ENCODE measurements around the gene KIRREL1. TPM values are rescaled to one million over a fixed set of nuclear protein-coding genes. Genes with fewer than 3 reads are reported as not detected.
A peak's percentile ranks its signal among the peaks of the same experiment; 100 is the strongest.

Gene KIRREL1
- total and polyA plus RNA-seq, 4 experiments from 2014 or later = not detected

DNA sequence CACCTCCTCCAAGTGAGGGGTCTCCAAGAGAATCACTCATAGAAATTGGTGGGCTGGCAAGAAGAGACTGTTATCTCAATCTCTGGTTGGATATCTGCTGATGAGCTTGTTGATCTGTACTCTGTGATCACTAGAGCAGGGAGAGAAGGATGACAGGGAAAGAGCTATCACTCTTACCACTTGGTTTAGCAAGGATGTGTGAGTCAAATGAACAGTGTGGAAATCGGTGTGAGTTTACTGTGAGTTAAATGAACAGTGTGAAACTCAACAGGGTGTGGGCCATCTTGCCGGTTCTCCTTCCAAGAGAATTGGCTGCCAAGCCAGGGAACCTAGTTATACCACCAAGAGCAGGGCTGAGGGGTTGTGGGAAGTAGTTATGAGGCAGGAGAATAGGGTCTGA lies 154.0 kb downstream of the KIRREL1 start:
- ChIA-PET CTCF (ENCODE audit: partially characterized antibody) (no interaction called here), POLR2A (ENCODE audit: partially characterized antibody) (no interaction called here)
- no peak for DNase-seq
- Mint-ChIP-seq H3K4me1 (peaks cover 24 to 35% (median 28%) of the 10 kb centered on the region in 4 donors), H3K27ac (peak overlapping the region in 2 of 7 donors; percentile 5 to 23), H3K4me3 (no peak overlapping the region), H3K9me3 (peaks cover 0 to 2% (median 0%) of the 10 kb centered on the region in 8 donors), H3K27me3 (no peaks in the 10 kb centered on the region), H3K36me3 (peaks cover 0 to 4% of the 10 kb centered on the region in 2 donors)
- H3K27me3 ChIP-seq (ENCODE audit: insufficient read depth, low read length) = no peaks in the 10 kb centered on the region
- H3K9me3 ChIP-seq (ENCODE audit: control insufficient read depth in 1 of 2, low read length in 2 of 2) = no peaks in the 10 kb centered on the region
- no peak overlapping the region for H3K4me3 ChIP-seq (ENCODE audit: low read length in 2 of 2)
- peaks cover 16% of the 10 kb centered on the region for H3K4me1 ChIP-seq (ENCODE audit: insufficient read depth, low read length)
- no peaks in the 10 kb centered on the region for H3K36me3 ChIP-seq (ENCODE audit: insufficient read depth, low read length)
- H3K27ac ChIP-seq (ENCODE audit: low read depth, low read length) = no peak overlapping the region
- intact Hi-C loops (cut with micrococcal nuclease) = no loop called here

DNA sequence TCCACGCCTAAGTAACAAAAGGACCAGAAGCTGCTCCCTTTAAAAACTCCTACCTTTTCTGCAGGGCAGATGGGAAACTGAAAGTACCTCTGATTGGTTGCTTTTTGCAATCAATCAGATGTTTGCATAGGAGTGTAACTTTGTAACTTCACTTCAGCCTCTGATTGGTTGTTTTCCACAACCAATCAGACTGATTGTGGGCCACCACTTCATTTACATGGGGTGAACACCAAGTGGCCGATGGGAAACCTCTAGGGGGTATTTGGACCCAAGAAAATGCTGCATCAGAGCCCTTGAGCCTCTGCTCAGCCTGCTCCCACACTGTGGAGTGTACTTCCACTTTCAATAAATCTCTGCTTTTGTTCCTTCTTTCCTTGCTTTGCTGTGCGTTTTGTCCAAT lies 154.4 kb downstream of the KIRREL1 start:
- H3K4me1 Mint-ChIP-seq = peaks cover 24 to 35% (median 28%) of the 10 kb centered on the region in 4 donors
- CTCF ChIA-PET (ENCODE audit: partially characterized antibody) = no interaction called here
- H3K36me3 Mint-ChIP-seq = peaks cover 0 to 4% of the 10 kb centered on the region in 2 donors
- no peak overlapping the region for H3K4me3 ChIP-seq (ENCODE audit: low read length in 2 of 2)
- DNase-seq = no peak
- peaks cover 0 to 2% (median 0%) of the 10 kb centered on the region in 8 donors for H3K9me3 Mint-ChIP-seq
- POLR2A ChIA-PET (ENCODE audit: partially characterized antibody) = interaction anchor here (0.6 kb wide), 1 partner anchor 100 kb away, joined by 3 read pairs; no protein-coding TSS in a partner anchor
- H3K4me3 Mint-ChIP-seq = peak overlapping the region in 2 of 8 donors; percentile 12 to 46
- H3K4me1 ChIP-seq (ENCODE audit: insufficient read depth, low read length) = peaks cover 16% of the 10 kb centered on the region
- H3K36me3 ChIP-seq (ENCODE audit: insufficient read depth, low read length) = no peaks in the 10 kb centered on the region
- no peak overlapping the region for H3K27ac ChIP-seq (ENCODE audit: low read depth, low read length)
- no peaks in the 10 kb centered on the region for H3K27me3 Mint-ChIP-seq
- no peaks in the 10 kb centered on the region for H3K9me3 ChIP-seq (ENCODE audit: control insufficient read depth in 1 of 2, low read length in 2 of 2)
- intact Hi-C loops (cut with micrococcal nuclease) = no loop called here
- peak overlapping the region in 3 of 7 donors; percentile 36 to 81 (median 68) for H3K27ac Mint-ChIP-seq
- H3K27me3 ChIP-seq (ENCODE audit: insufficient read depth, low read length) = no peaks in the 10 kb centered on the region

DNA sequence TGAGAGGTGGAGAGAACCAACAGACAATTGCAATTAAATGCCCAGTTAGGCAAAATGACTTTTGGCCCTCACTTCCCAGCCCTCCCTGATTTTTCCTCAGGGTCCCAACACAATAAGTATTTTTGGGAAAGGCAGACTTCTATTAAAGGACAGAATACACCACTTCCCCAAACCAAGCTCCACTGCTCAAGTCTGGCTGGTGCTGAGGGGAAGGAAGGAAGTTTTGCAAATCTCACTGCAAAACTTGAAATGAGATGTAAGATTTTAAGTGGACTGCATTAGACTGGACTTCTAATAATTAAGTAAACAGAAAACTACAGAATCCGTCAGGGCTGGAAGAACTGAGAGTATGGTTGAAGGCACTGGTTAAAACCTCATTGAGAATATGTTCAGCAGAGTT lies 155.0 kb downstream of the KIRREL1 start:
- H3K36me3 Mint-ChIP-seq = peaks cover 0 to 4% of the 10 kb centered on the region in 2 donors
- Histone ChIP-seq H3K4me3 (ENCODE audit: low read length in 2 of 2) (no peak overlapping the region), H3K36me3 (ENCODE audit: insufficient read depth, low read length) (no peaks in the 10 kb centered on the region), H3K4me1 (ENCODE audit: insufficient read depth, low read length) (peaks cover 16% of the 10 kb centered on the region), H3K27me3 (ENCODE audit: insufficient read depth, low read length) (no peaks in the 10 kb centered on the region), H3K9me3 (ENCODE audit: control insufficient read depth in 1 of 2, low read length in 2 of 2) (no peaks in the 10 kb centered on the region), H3K27ac (ENCODE audit: low read depth, low read length) (no peak overlapping the region)
- H3K27ac Mint-ChIP-seq = peak overlapping the region in 5 of 7 donors; percentile 36 to 96 (median 81)
- peaks cover 0 to 2% (median 0%) of the 10 kb centered on the region in 8 donors for H3K9me3 Mint-ChIP-seq
- peaks cover 24 to 35% (median 28%) of the 10 kb centered on the region in 4 donors for H3K4me1 Mint-ChIP-seq
- H3K27me3 Mint-ChIP-seq = no peaks in the 10 kb centered on the region
- H3K4me3 Mint-ChIP-seq = peak overlapping the region; percentile 93 to 99 (median 97)
- POLR2A ChIA-PET (ENCODE audit: partially characterized antibody) = interaction anchor here (0.6 kb wide), 1 partner anchor 100 kb away, joined by 3 read pairs; no protein-coding TSS in a partner anchor
- DNase-seq = no peak
- CTCF ChIA-PET (ENCODE audit: partially characterized antibody) = interaction anchor here (0.6 kb wide), 1 partner anchor 24 kb away, joined by 3 read pairs; no protein-coding TSS in a partner anchor
- intact Hi-C loops (cut with micrococcal nuclease) = no loop called here

DNA sequence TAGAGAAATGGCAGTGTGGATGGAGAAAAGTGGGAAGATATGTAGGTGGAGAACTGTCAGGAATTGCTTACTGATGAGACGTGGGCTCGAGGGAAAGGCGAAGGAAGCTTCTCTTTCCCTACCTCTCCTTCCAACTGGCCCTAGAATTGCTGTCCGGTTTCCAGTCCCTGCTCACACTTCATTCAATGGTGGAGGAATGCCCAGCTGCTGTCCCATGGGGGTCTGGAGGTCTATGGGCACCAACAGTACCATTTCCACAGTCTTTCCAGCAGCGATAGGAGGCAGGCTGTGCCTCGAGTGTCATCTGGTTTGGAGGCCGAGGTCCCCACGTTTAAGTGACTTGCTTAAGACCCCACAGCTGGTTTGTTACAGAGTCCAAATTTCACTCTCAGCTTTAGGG lies 155.7 kb downstream of the KIRREL1 start:
- peak overlapping the region; percentile 93 to 99 (median 97) for H3K4me3 Mint-ChIP-seq
- Histone ChIP-seq H3K9me3 (ENCODE audit: control insufficient read depth in 1 of 2, low read length in 2 of 2) (no peaks in the 10 kb centered on the region), H3K27ac (ENCODE audit: low read depth, low read length) (no peak overlapping the region), H3K4me1 (ENCODE audit: insufficient read depth, low read length) (peaks cover 16% of the 10 kb centered on the region), H3K36me3 (ENCODE audit: insufficient read depth, low read length) (no peaks in the 10 kb centered on the region), H3K27me3 (ENCODE audit: insufficient read depth, low read length) (no peaks in the 10 kb centered on the region), H3K4me3 (ENCODE audit: low read length in 2 of 2) (peak overlapping the region; percentile 45 to 81)
- CTCF ChIA-PET (ENCODE audit: partially characterized antibody) = interaction anchor here (0.6 to 1.1 kb wide), 2 partner anchors 24 kb away, joined by 3 read pairs; no protein-coding TSS in a partner anchor
- peak overlapping the region; percentile 9 to 98 (median 96) for H3K27ac Mint-ChIP-seq
- H3K27me3 Mint-ChIP-seq = peaks cover 0 to 3% of the 10 kb centered on the region in 2 donors
- peaks cover 24 to 35% (median 28%) of the 10 kb centered on the region in 4 donors for H3K4me1 Mint-ChIP-seq
- POLR2A ChIA-PET (ENCODE audit: partially characterized antibody) = interaction anchor here (1.2 kb wide), 1 partner anchor 927 kb away, joined by 4 read pairs; the partner anchor contains the start of gene AIM2
- no peak for DNase-seq
- intact Hi-C loops (cut with micrococcal nuclease) = no loop called here
- peaks cover 0 to 4% of the 10 kb centered on the region in 2 donors for H3K36me3 Mint-ChIP-seq
- no peaks in the 10 kb centered on the region for H3K9me3 Mint-ChIP-seq

Other genes with a start within 250 kb of the KIRREL1 start
- gene FCRL2, start 216.5 kb upstream of the KIRREL1 start, total RNA-seq = not detected
- under 1 TPM in 1 of 2 donors, not detected in 1; 0.40 TPM for gene FCRL2, start 216.5 kb upstream of the KIRREL1 start, polyA plus RNA-seq
- not detected for gene FCRL1, start 173.5 kb upstream of the KIRREL1 start, total RNA-seq
- gene FCRL1, start 173.5 kb upstream of the KIRREL1 start, polyA plus RNA-seq = under 1 TPM; 0.23 to 0.75 TPM
- not detected for gene CD5L, start 151.8 kb upstream of the KIRREL1 start, total RNA-seq
- gene CD5L, start 151.8 kb upstream of the KIRREL1 start, polyA plus RNA-seq = not detected
- gene CD1D, start 187.2 kb downstream of the KIRREL1 start, total RNA-seq = not detected
- under 1 TPM in 1 of 2 donors, not detected in 1; 0.08 TPM for gene CD1D, start 187.2 kb downstream of the KIRREL1 start, polyA plus RNA-seq